ENCODE measurements around the gene NCLN.

DNA sequence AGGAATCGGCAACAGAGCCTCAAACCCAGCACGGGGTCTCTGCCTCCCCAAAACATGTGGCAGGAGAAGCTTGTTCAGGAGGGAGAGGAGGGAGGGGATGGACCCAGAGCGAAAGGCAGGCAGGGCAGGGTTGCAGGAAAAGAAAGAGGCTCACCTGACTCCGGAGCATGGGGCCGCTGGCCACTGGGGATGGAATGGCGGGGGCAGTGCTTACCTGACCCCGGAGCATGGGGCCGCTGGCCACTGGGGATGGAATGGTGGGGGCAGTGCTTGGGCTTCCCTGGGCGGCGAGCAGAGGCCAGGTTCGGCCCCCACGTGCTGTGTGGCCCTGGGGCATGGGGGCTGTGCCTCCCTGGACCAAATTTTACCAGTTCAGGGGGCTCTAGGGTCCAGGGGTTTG lies 25.5 kb downstream of the NCLN start:
- no peak for TF ChIP-seq POLR2A (IDR thresholded peaks at IDR 0.05)
- TF ChIP-seq, protein P1, sequence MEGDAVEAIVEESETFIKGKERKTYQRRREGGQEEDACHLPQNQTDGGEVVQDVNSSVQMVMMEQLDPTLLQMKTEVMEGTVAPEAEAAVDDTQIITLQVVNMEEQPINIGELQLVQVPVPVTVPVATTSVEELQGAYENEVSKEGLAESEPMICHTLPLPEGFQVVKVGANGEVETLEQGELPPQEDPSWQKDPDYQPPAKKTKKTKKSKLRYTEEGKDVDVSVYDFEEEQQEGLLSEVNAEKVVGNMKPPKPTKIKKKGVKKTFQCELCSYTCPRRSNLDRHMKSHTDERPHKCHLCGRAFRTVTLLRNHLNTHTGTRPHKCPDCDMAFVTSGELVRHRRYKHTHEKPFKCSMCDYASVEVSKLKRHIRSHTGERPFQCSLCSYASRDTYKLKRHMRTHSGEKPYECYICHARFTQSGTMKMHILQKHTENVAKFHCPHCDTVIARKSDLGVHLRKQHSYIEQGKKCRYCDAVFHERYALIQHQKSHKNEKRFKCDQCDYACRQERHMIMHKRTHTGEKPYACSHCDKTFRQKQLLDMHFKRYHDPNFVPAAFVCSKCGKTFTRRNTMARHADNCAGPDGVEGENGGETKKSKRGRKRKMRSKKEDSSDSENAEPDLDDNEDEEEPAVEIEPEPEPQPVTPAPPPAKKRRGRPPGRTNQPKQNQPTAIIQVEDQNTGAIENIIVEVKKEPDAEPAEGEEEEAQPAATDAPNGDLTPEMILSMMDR (IDR thresholded peaks at IDR 0.05): no peak
